Fibroblast of pulmonary artery (primary cell): ENCODE results near the gene MVB12B.

Experiments used
- DNase-seq: peaks from one replicate; pipeline ENCODE4 v3.0.0-alpha.2; 2010; ENCODE audit warnings: low read depth
- H3K4me3 ChIP-seq: replicated peaks from 2 replicates; pipeline ENCODE4 v1.5.1; 2011; ENCODE audit warnings: low read depth, mild to moderate bottlenecking, control low read depth, low read length, moderate library complexity
- CTCF ChIP-seq: IDR thresholded peaks from 2 replicates; pipeline ENCODE4 v1.5.1; 2011; ENCODE audit warnings: mild to moderate bottlenecking, control low read depth, low read length, inconsistent platforms; ENCODE audit errors: missing control alignments

MVB12B gene

GRCh38 chr9:126506361-126507317 is 180.0 kb downstream of the MVB12B start:
- DNase-seq: no peak
- no peak overlapping the region for H3K4me3 ChIP-seq
- TF ChIP-seq CTCF: no peak

- no peak for DNase-seq
- H3K4me3 ChIP-seq: no peak overlapping the region
- TF ChIP-seq CTCF: no peak
Observed at GRCh38 chr9:126507318-126508109, 180.9 kb downstream of the MVB12B start.

- DNase-seq: no peak
- TF ChIP-seq CTCF: no peak
- no peak overlapping the region for H3K4me3 ChIP-seq
Observed at GRCh38 chr9:126508171-126508591, 181.6 kb downstream of the MVB12B start.

GRCh38 chr9:126508928-126509327 is 182.3 kb downstream of the MVB12B start:
- TF ChIP-seq CTCF: no peak

GRCh38 chr9:126509718-126510117 is 183.1 kb downstream of the MVB12B start:
- DNase-seq: no peak
- TF ChIP-seq CTCF: no peak
- H3K4me3 ChIP-seq: no peak overlapping the region

More at GRCh38 chr9:126508928-126509327, 182.3 kb downstream of the MVB12B start:
- no peak overlapping the region for H3K4me3 ChIP-seq
- DNase-seq: no peak

- no peak for DNase-seq
- TF ChIP-seq CTCF: no peak
- no peak overlapping the region for H3K4me3 ChIP-seq
Observed at GRCh38 chr9:126510564-126510963, 183.9 kb downstream of the MVB12B start.
